HEK293 (cell line): ENCODE data around the gene VSIR.

ENCODE experiments used
- CTCF ChIA-PET: fragments of 350-600 bp; formaldehyde crosslinking; extraction: SDS; loops from one replicate; lab custom pipeline; 2021; ENCODE audit warnings: antibody characterized with exemption; lab: Yijun Ruan, JAX
- POLR2A ChIA-PET: fragments of 300-600 bp; formaldehyde crosslinking; extraction: SDS; loops from one replicate; lab custom pipeline; 2020; ENCODE audit warnings: antibody characterized with exemption, inconsistent platforms; lab: Yijun Ruan, JAX
- H3K27ac ChIP-seq: fragments of 200-500 bp; sonication (Bioruptor generic); 2 replicates; pipeline ENCODE4 v1.5.1; 2014; ENCODE audit warnings: low read depth, low read length, control low read depth, inconsistent platforms; ENCODE audit errors: extremely low read depth
- H3K36me3 ChIP-seq, 2 experiments: fragments of 200-500 bp in 1 of 2; sonication (Bioruptor generic) in 1 of 2; 1 replicate in 1 of 2; 2 replicates in 1 of 2; pipeline ENCODE4 v1.5.1; 2014 to 2017; ENCODE audit warnings: inconsistent platforms in 2 of 2, low read length in 2 of 2; ENCODE audit not compliant: control insufficient read depth in 2 of 2, insufficient read depth in 1 of 2
- H3K4me1 ChIP-seq: fragments of 200-500 bp; sonication (Bioruptor generic); 2 replicates; pipeline ENCODE4 v1.5.1; 2014; ENCODE audit warnings: mild to moderate bottlenecking, low read length, inconsistent platforms; ENCODE audit not compliant: control insufficient read depth, insufficient read depth
- H3K4me3 ChIP-seq: 2 replicates; pipeline ENCODE4 v1.5.1; 2011; ENCODE audit warnings: low read depth, mild to moderate bottlenecking, control low read depth, low read length, moderate library complexity
- H3K9me3 ChIP-seq: fragments of 200-500 bp; sonication (Bioruptor generic); 2 replicates; pipeline ENCODE4 v1.5.1; 2014; ENCODE audit warnings: low read depth, low read length, inconsistent platforms; ENCODE audit not compliant: control insufficient read depth, insufficient read depth
- GLIS1 ChIP-seq: fragments of 450-650 bp; formaldehyde crosslinking; IDR thresholded peaks from 2 replicates; pipeline ENCODE4 v1.5.1; 2016; ENCODE audit warnings: missing biosample characterization, missing genetic modification characterization
- KLF1 ChIP-seq: fragments of 450-650 bp; formaldehyde crosslinking; IDR thresholded peaks from 2 replicates; pipeline ENCODE4 v1.5.1; 2016; ENCODE audit warnings: missing biosample characterization, missing genetic modification characterization
- OVOL3 ChIP-seq: fragments of 450-650 bp; formaldehyde crosslinking; IDR thresholded peaks from 2 replicates; pipeline ENCODE4 v1.5.1; 2016; ENCODE audit warnings: missing biosample characterization, missing genetic modification characterization
- WT1 ChIP-seq: fragments of 450-650 bp; formaldehyde crosslinking; IDR thresholded peaks from 2 replicates; pipeline ENCODE4 v1.5.1; 2016; ENCODE audit warnings: missing biosample characterization, missing genetic modification characterization
- ZBTB1 ChIP-seq: fragments of 450-650 bp; formaldehyde crosslinking; IDR thresholded peaks from 2 replicates; pipeline ENCODE4 v1.5.1; 2016; ENCODE audit warnings: missing biosample characterization, missing genetic modification characterization
- ZFP69B ChIP-seq: fragments of 450-650 bp; formaldehyde crosslinking; IDR thresholded peaks from 2 replicates; pipeline ENCODE4 v1.5.1; 2016; ENCODE audit warnings: missing biosample characterization, missing genetic modification characterization
- ZNF16 ChIP-seq: fragments of 450-650 bp; formaldehyde crosslinking; IDR thresholded peaks from 2 replicates; pipeline ENCODE4 v1.5.1; 2016; ENCODE audit warnings: low read depth, missing biosample characterization, missing genetic modification characterization
- ZNF26 ChIP-seq: fragments of 450-650 bp; formaldehyde crosslinking; IDR thresholded peaks from 2 replicates; pipeline ENCODE4 v1.5.1; 2016; ENCODE audit warnings: missing biosample characterization, missing genetic modification characterization
- ZNF292 ChIP-seq: fragments of 450-650 bp; formaldehyde crosslinking; IDR thresholded peaks from 2 replicates; pipeline ENCODE4 v1.5.1; 2016; ENCODE audit warnings: low read depth, missing biosample characterization, missing genetic modification characterization, borderline replicate concordance
- ZNF341 ChIP-seq: fragments of 450-650 bp; formaldehyde crosslinking; IDR thresholded peaks from 2 replicates; pipeline ENCODE4; 2016; ENCODE audit warnings: low read depth, missing biosample characterization, missing genetic modification characterization
- ZNF354C ChIP-seq: fragments of 450-650 bp; formaldehyde crosslinking; IDR thresholded peaks from 2 replicates; pipeline ENCODE4 v1.5.1; 2016; ENCODE audit warnings: missing biosample characterization, missing genetic modification characterization, low read depth, borderline replicate concordance
- ZNF555 ChIP-seq: fragments of 450-650 bp; formaldehyde crosslinking; conservative IDR thresholded peaks from 2 replicates; pipeline ENCODE4 v1.5.1; 2017; ENCODE audit warnings: missing biosample characterization, mild to moderate bottlenecking, missing genetic modification characterization, inconsistent platforms
- ZNF707 ChIP-seq: fragments of 450-650 bp; formaldehyde crosslinking; IDR thresholded peaks from 2 replicates; pipeline ENCODE4 v1.5.1; 2016; ENCODE audit warnings: missing biosample characterization, missing genetic modification characterization
- ZNF747 ChIP-seq: fragments of 450-650 bp; formaldehyde crosslinking; IDR thresholded peaks from 2 replicates; pipeline ENCODE4 v1.5.1; 2016; ENCODE audit warnings: missing biosample characterization, missing genetic modification characterization
- ZNF76 ChIP-seq: fragments of 450-650 bp; formaldehyde crosslinking; IDR thresholded peaks from 2 replicates; pipeline ENCODE4; 2016; ENCODE audit warnings: low read depth, missing biosample characterization, missing genetic modification characterization, borderline replicate concordance
- ZSCAN23 ChIP-seq: fragments of 450-650 bp; formaldehyde crosslinking; IDR thresholded peaks from 2 replicates; pipeline ENCODE4 v1.5.1; 2016; ENCODE audit warnings: missing biosample characterization, missing genetic modification characterization
- TF ChIP-seq, protein P1 (sequence below): fragments of 450-650 bp; formaldehyde crosslinking; IDR thresholded peaks from 2 replicates; pipeline ENCODE4 v1.5.1; 2016; ENCODE audit warnings: missing biosample characterization, missing genetic modification characterization
- TF ChIP-seq, protein P2 (sequence below): fragments of 450-650 bp; formaldehyde crosslinking; IDR thresholded peaks from 2 replicates; pipeline ENCODE4 v1.5.1; 2016; ENCODE audit warnings: missing biosample characterization, missing genetic modification characterization

Gene VSIR

GRCh38 chr10:71746344-71747037 lies 26.8 kb downstream of the VSIR start:
- Histone ChIP-seq H3K4me3 (no peak overlapping the region), H3K4me1 (no peaks in the 10 kb centered on the region), H3K27ac (no peak overlapping the region), H3K36me3 (no peaks in the 10 kb centered on the region), H3K9me3 (no peaks in the 10 kb centered on the region)
- TF ChIP-seq OVOL3 = no peak
- TF ChIP-seq KLF1 (tag by site-specific recombination) = peak; percentile 67
- TF ChIP-seq, protein P1, sequence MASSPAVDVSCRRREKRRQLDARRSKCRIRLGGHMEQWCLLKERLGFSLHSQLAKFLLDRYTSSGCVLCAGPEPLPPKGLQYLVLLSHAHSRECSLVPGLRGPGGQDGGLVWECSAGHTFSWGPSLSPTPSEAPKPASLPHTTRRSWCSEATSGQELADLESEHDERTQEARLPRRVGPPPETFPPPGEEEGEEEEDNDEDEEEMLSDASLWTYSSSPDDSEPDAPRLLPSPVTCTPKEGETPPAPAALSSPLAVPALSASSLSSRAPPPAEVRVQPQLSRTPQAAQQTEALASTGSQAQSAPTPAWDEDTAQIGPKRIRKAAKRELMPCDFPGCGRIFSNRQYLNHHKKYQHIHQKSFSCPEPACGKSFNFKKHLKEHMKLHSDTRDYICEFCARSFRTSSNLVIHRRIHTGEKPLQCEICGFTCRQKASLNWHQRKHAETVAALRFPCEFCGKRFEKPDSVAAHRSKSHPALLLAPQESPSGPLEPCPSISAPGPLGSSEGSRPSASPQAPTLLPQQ (tag by site-specific recombination) = no peak
- TF ChIP-seq ZNF341 (tag by site-specific recombination) = peak; percentile 35; the same call in 1 of the 2 replicates
- ChIA-PET POLR2A (interaction anchor here (1.0 kb wide), 1 partner anchor 105 kb away, joined by 4 read pairs; the partner anchor contains the start of gene PSAP), CTCF (interaction anchor here (0.6 to 1.5 kb wide), 6 partner anchors 8 to 50 kb away, joined by 3 to 9 read pairs (median 3); partner anchors contain the start of gene VSIR)

DNA sequence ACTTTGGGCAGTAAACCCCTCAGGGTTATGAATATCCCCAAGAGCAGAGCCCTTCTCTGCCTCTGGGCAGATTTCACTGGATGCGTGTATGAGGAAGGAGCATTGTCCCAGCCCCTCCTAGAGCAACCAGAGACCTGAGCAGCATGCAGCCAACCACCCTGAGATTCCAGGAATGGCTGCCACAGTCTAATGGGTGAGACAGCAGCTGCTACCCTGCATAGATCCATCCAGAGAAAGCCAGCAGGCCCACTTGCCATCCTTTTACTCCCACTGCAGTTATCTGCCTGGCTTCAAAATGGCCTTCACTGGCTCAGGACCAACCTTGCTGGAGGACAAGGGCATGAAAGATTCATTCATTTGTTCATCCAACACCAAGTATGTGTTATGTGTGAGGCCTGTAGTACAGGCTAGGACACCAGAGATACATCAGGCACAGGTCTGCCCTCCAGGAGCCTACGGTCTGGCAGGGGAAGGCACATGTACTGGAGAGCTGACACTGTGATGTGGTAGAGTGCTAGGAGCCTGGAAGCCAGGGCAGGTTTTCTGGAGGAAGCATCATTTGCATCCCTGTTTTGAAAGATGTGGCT lies 27.6 kb downstream of the VSIR start:
- CTCF ChIA-PET = interaction anchor here (1.2 to 1.5 kb wide), 3 partner anchors 14 to 37 kb away, joined by 3 to 9 read pairs (median 3); partner anchors contain the start of gene VSIR

More for the DNA sequence above, 27.6 kb downstream of the VSIR start:
- POLR2A ChIA-PET = no interaction called here
- Histone ChIP-seq H3K4me1 (no peaks in the 10 kb centered on the region), H3K9me3 (no peaks in the 10 kb centered on the region)
- TF ChIP-seq ZFP69B (tag by site-specific recombination) (no peak), ZBTB1 (tag by site-specific recombination) (no peak), GLIS1 (tag by site-specific recombination) (no peak), ZNF26 (tag by site-specific recombination) (no peak), ZNF76 (tag by site-specific recombination) (no peak), ZSCAN23 (tag by site-specific recombination) (no peak), ZNF354C (tag by site-specific recombination) (no peak), ZNF555 (no peak), WT1 (tag by site-specific recombination) (no peak), ZNF747 (no peak), ZNF707 (no peak), ZNF16 (tag by site-specific recombination) (no peak), ZNF292 (tag by site-specific recombination) (no peak)
- TF ChIP-seq, protein P2, sequence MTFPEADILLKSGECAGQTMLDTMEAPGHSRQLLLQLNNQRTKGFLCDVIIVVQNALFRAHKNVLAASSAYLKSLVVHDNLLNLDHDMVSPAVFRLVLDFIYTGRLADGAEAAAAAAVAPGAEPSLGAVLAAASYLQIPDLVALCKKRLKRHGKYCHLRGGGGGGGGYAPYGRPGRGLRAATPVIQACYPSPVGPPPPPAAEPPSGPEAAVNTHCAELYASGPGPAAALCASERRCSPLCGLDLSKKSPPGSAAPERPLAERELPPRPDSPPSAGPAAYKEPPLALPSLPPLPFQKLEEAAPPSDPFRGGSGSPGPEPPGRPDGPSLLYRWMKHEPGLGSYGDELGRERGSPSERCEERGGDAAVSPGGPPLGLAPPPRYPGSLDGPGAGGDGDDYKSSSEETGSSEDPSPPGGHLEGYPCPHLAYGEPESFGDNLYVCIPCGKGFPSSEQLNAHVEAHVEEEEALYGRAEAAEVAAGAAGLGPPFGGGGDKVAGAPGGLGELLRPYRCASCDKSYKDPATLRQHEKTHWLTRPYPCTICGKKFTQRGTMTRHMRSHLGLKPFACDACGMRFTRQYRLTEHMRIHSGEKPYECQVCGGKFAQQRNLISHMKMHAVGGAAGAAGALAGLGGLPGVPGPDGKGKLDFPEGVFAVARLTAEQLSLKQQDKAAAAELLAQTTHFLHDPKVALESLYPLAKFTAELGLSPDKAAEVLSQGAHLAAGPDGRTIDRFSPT = no peak
- TF ChIP-seq, all 188 proteins: peak for 0
- H3K36me3 ChIP-seq = no peaks in the 10 kb centered on the region
- H3K4me3 ChIP-seq = no peak overlapping the region
- H3K27ac ChIP-seq = no peak overlapping the region
